ENCODE measurements around the gene FBLN1.
"Not testable (repeated sequence)": the region's sequence is repeated elsewhere in the genome, so short reads cannot be mapped to it uniquely, and the experiment has no call there.

The FBLN1 gene

GRCh38 chr22:45502215-45503049, at the start of gene FBLN1:
Gene FBLN1 (plus strand): TSS chr22:45502883. CDS start chr22:45502986, 103 bp downstream.
- DNase-seq: no peak

GRCh38 chr22:45453764-45454163, 48.9 kb upstream of the FBLN1 start:
- no peak for DNase-seq

GRCh38 chr22:45454275-45454674, 48.4 kb upstream of the FBLN1 start:
- DNase-seq: no peak

GRCh38 chr22:45455212-45455611, 47.5 kb upstream of the FBLN1 start:
- no peak for DNase-seq

GRCh38 chr22:45455621-45456020, 47.1 kb upstream of the FBLN1 start:
- DNase-seq: no peak

- no peak for DNase-seq
Measured at GRCh38 chr22:45456811-45457210, 45.9 kb upstream of the FBLN1 start.

GRCh38 chr22:45458532-45458931, 44.2 kb upstream of the FBLN1 start:
- no peak for DNase-seq

GRCh38 chr22:45459235-45459634, 43.4 kb upstream of the FBLN1 start:
- no peak for DNase-seq

GRCh38 chr22:45460288-45461109, 42.2 kb upstream of the FBLN1 start:
- no peak for DNase-seq

- DNase-seq: no peak
Measured at GRCh38 chr22:45462034-45462655, 40.5 kb upstream of the FBLN1 start.

- not testable (repeated sequence) for DNase-seq
Measured at GRCh38 chr22:45463691-45464090, 39.0 kb upstream of the FBLN1 start.

- DNase-seq: no peak
Measured at GRCh38 chr22:45465633-45466032, 37.0 kb upstream of the FBLN1 start.

GRCh38 chr22:45468872-45469271, 33.8 kb upstream of the FBLN1 start:
- no peak for DNase-seq

- no peak for DNase-seq
Measured at GRCh38 chr22:45469281-45470073, 33.2 kb upstream of the FBLN1 start.

- no peak for DNase-seq
Measured at GRCh38 chr22:45470871-45471270, 31.8 kb upstream of the FBLN1 start.

- no peak for DNase-seq
Measured at GRCh38 chr22:45472426-45472825, 30.3 kb upstream of the FBLN1 start.

GRCh38 chr22:45473626-45474237, 29.0 kb upstream of the FBLN1 start:
- DNase-seq: no peak

- DNase-seq: no peak
Measured at GRCh38 chr22:45475063-45475747, 27.5 kb upstream of the FBLN1 start.

- DNase-seq: no peak
Measured at GRCh38 chr22:45475851-45476514, 26.7 kb upstream of the FBLN1 start.

- no peak for DNase-seq
Measured at GRCh38 chr22:45476814-45477213, 25.9 kb upstream of the FBLN1 start.
